Fibroblast of lung (primary cell): ENCODE results near the gene UBE2S. TPM values are rescaled to one million over a fixed set of nuclear protein-coding genes. Genes with fewer than 3 reads are reported as not detected.
A peak's percentile ranks its signal among the peaks of the same experiment; 100 is the strongest.

Source experiments
- DNase-seq, 2 donors: peaks; one replicate each; pipeline versions ENCODE4 v3.0.0 to v3.0.0-alpha.2; 2010; ENCODE audit warnings: low read depth in 2 of 2
- H2AFZ ChIP-seq: 2 replicates; pipeline ENCODE4 v1.5.1; 2012; ENCODE audit warnings: low read length, control low read depth, inconsistent platforms
- H3K27ac ChIP-seq: 2 replicates; pipeline ENCODE4 v1.5.1; 2011; ENCODE audit warnings: low read length, control low read depth; ENCODE audit not compliant: insufficient read depth
- H3K27me3 ChIP-seq: 2 replicates; pipeline ENCODE4 v1.5.1; 2011; ENCODE audit warnings: mild to moderate bottlenecking, low read length; ENCODE audit not compliant: control insufficient read depth, insufficient read depth
- H3K36me3 ChIP-seq: 2 replicates; pipeline ENCODE4 v1.5.1; 2011; ENCODE audit warnings: low read length; ENCODE audit not compliant: control insufficient read depth, insufficient read depth
- H3K4me1 ChIP-seq: 2 replicates; pipeline ENCODE4 v1.5.1; 2011; ENCODE audit warnings: low read length; ENCODE audit not compliant: control insufficient read depth, insufficient read depth; ENCODE audit errors: extremely low read depth
- H3K4me2 ChIP-seq: 2 replicates; pipeline ENCODE4 v1.5.1; 2011; ENCODE audit warnings: low read length, control low read depth; ENCODE audit not compliant: insufficient read depth; ENCODE audit errors: extremely low read depth
- H3K4me3 ChIP-seq, 4 experiments: fragments of 200-600 bp in 1 of 4; sonication (generic) in 1 of 4; replicated peaks in 1 of 4; 2 replicates each; pipeline ENCODE4 v1.5.1; 2011 to 2016; ENCODE audit warnings: low read length in 4 of 4, low read depth in 3 of 4, mild to moderate bottlenecking in 3 of 4, control low read depth in 2 of 4, inconsistent platforms in 1 of 4, mixed read lengths in 1 of 4; ENCODE audit not compliant: insufficient read depth in 1 of 4; ENCODE audit errors: control extremely low read depth in 1 of 4
- H3K79me2 ChIP-seq: 2 replicates; pipeline ENCODE4 v1.5.1; 2012; ENCODE audit warnings: mild to moderate bottlenecking, low read length, inconsistent platforms; ENCODE audit not compliant: control insufficient read depth, insufficient read depth
- H3K9ac ChIP-seq: 2 replicates; pipeline ENCODE4 v1.5.1; 2011; ENCODE audit warnings: mild to moderate bottlenecking, low read length, control low read depth; ENCODE audit not compliant: insufficient read depth
- H3K9me3 ChIP-seq: 2 replicates; pipeline ENCODE4 v1.5.1; 2012; ENCODE audit warnings: low read depth, low read length; ENCODE audit not compliant: control insufficient read depth, insufficient read depth
- H4K20me1 ChIP-seq: 2 replicates; pipeline ENCODE4 v1.5.1; 2011; ENCODE audit warnings: low read length; ENCODE audit not compliant: control insufficient read depth, insufficient read depth; ENCODE audit errors: extremely low read depth
- CTCF ChIP-seq, 2 donors: IDR thresholded peaks in 1 of 2; conservative IDR thresholded peaks in 1 of 2; 1 replicate in 1 of 2; 2 replicates in 1 of 2; pipeline ENCODE4 v1.5.1; 2011 to 2012; ENCODE audit warnings: low read length in 2 of 2, control low read depth in 1 of 2, inconsistent platforms in 1 of 2, low read depth in 1 of 2, mild to moderate bottlenecking in 1 of 2
- EZH2 ChIP-seq: IDR thresholded peaks from 2 replicates; pipeline ENCODE4 v1.5.1; 2012; ENCODE audit warnings: low read length, control low read depth, mild to moderate bottlenecking; ENCODE audit errors: missing control alignments
- polyA plus RNA-seq, 2 donors: library from polyadenylated mRNA; depleted of rRNA in 1 of 2; stranded (reverse) in 1 of 2; unstranded in 1 of 2; fragments of >200 nt; gene quantifications; 2 replicates each; pipeline ENCODE4 v1.2.1, GENCODE V29; 2011 to 2012; ENCODE audit warnings: missing spikeins in 1 of 2
- total RNA-seq: library from RNA; depleted of rRNA; stranded (reverse); fragments of >200 nt; gene quantifications from 2 replicates; pipeline ENCODE4 v1.2.1, GENCODE V29; 2014

Gene UBE2S
- total and polyA plus RNA-seq, 2 donors (not counting 1 experiment from before 2014, with no cell fraction given): 25.4 to 41.0 TPM

- H3K9ac ChIP-seq: peak overlapping the region; percentile 62
- H3K27me3 ChIP-seq: no peaks in the 10 kb centered on the region
- peak overlapping the region; percentile 17 to 52 (median 25) for H3K4me3 ChIP-seq
- DNase-seq: peak in 1 of 2 donors; percentile 68
- no peaks in the 10 kb centered on the region for H3K36me3 ChIP-seq
- H4K20me1 ChIP-seq: no peaks in the 10 kb centered on the region
- H3K27ac ChIP-seq: peak overlapping the region; percentile 8
- H3K79me2 ChIP-seq: no peaks in the 10 kb centered on the region
- peaks cover 6% of the 10 kb centered on the region for H3K4me1 ChIP-seq
- H3K9me3 ChIP-seq: no peaks in the 10 kb centered on the region
- peak overlapping the region; percentile 44 for H2AFZ ChIP-seq
- TF ChIP-seq CTCF (conservative IDR thresholded peaks at IDR 0.05 in 1 of 2, IDR thresholded peaks at IDR 0.05 in 1 of 2; ENCODE audit: low read depth in 1 of 2, low read length in 2 of 2): no peak
- H3K4me2 ChIP-seq: no peak overlapping the region
Measured at GRCh38 chr19:55368701-55369563, 38.7 kb downstream of the UBE2S start.

GRCh38 chr19:55368106-55368505 lies 39.5 kb downstream of the UBE2S start:
- no peak overlapping the region for H3K27ac ChIP-seq
- H3K27me3 ChIP-seq: no peaks in the 10 kb centered on the region
- no peak overlapping the region for H2AFZ ChIP-seq
- peaks cover 4% of the 10 kb centered on the region for H3K4me1 ChIP-seq
- H3K9ac ChIP-seq: no peak overlapping the region
- DNase-seq: no peak
- H3K4me3 ChIP-seq: no peak overlapping the region
- no peak overlapping the region for H3K4me2 ChIP-seq
- H3K36me3 ChIP-seq: no peaks in the 10 kb centered on the region
- H4K20me1 ChIP-seq: no peaks in the 10 kb centered on the region
- TF ChIP-seq EZH2 (no peak), CTCF (conservative IDR thresholded peaks at IDR 0.05 in 1 of 2, IDR thresholded peaks at IDR 0.05 in 1 of 2; ENCODE audit: low read depth in 1 of 2, low read length in 2 of 2) (no peak)
- no peaks in the 10 kb centered on the region for H3K79me2 ChIP-seq
- no peaks in the 10 kb centered on the region for H3K9me3 ChIP-seq

- no peak for DNase-seq
- TF ChIP-seq EZH2 (no peak), CTCF (conservative IDR thresholded peaks at IDR 0.05 in 1 of 2, IDR thresholded peaks at IDR 0.05 in 1 of 2; ENCODE audit: low read depth in 1 of 2, low read length in 2 of 2) (no peak)
- Histone ChIP-seq H3K36me3 (no peaks in the 10 kb centered on the region), H3K79me2 (no peaks in the 10 kb centered on the region), H4K20me1 (no peaks in the 10 kb centered on the region), H3K27me3 (no peaks in the 10 kb centered on the region), H3K4me3 (no peak overlapping the region), H3K4me1 (peaks cover 4% of the 10 kb centered on the region), H3K9me3 (no peaks in the 10 kb centered on the region), H3K4me2 (no peak overlapping the region), H3K9ac (no peak overlapping the region), H2AFZ (no peak overlapping the region), H3K27ac (no peak overlapping the region)
Measured at GRCh38 chr19:55366790-55367189, 40.8 kb downstream of the UBE2S start.
